H9 (cell line): ENCODE results near the gene LRRFIP1. TPM values are rescaled to one million over a fixed set of nuclear protein-coding genes. Genes with fewer than 3 reads are reported as not detected.

ENCODE experiments used
- DNase-seq: peaks from one replicate; pipeline ENCODE4 v3.0.0-alpha.2; 2017
- H2AFZ ChIP-seq: one replicate; pipeline ENCODE4 v1.6.1; 2013; ENCODE audit warnings: mild to moderate bottlenecking, low read length, control low read depth, moderate library complexity
- H2AK5ac ChIP-seq: 2 replicates; pipeline ENCODE4 v1.6.1; 2013; ENCODE audit warnings: low read length, control low read depth, mixed read lengths; ENCODE audit not compliant: insufficient read length
- H2BK120ac ChIP-seq: one replicate; pipeline ENCODE4 v1.6.1; 2013; ENCODE audit warnings: low read depth, mild to moderate bottlenecking, low read length, control low read depth, inconsistent platforms; ENCODE audit not compliant: poor library complexity, severe bottlenecking
- H2BK12ac ChIP-seq: 2 replicates; pipeline ENCODE4 v1.6.1; 2013; ENCODE audit warnings: low read length, control low read depth, mixed read lengths, low read depth; ENCODE audit not compliant: insufficient read length
- H2BK15ac ChIP-seq: 2 replicates; pipeline ENCODE4 v1.6.1; 2013; ENCODE audit warnings: low read depth, low read length, control low read depth
- H2BK20ac ChIP-seq: one replicate; pipeline ENCODE4 v1.6.1; 2013; ENCODE audit warnings: low read depth, mild to moderate bottlenecking, low read length, control low read depth, inconsistent platforms; ENCODE audit not compliant: poor library complexity, severe bottlenecking
- H2BK5ac ChIP-seq: 2 replicates; pipeline ENCODE4 v1.6.1; 2013; ENCODE audit warnings: low read length, control low read depth, mixed read lengths; ENCODE audit not compliant: insufficient read length
- H3K14ac ChIP-seq: 2 replicates; pipeline ENCODE4 v1.6.1; 2013; ENCODE audit warnings: low read length, control low read depth; ENCODE audit not compliant: insufficient read depth
- H3K18ac ChIP-seq: 2 replicates; pipeline ENCODE4 v1.6.1; 2013; ENCODE audit warnings: low read depth, mild to moderate bottlenecking, mixed read lengths, low read length, control low read depth; ENCODE audit not compliant: insufficient read length
- H3K23ac ChIP-seq: 2 replicates; pipeline ENCODE4 v1.6.1; 2013; ENCODE audit warnings: low read length, control low read depth, mixed read lengths, low read depth; ENCODE audit not compliant: insufficient read length
- H3K23me2 ChIP-seq: 2 replicates; pipeline ENCODE4 v1.6.1; 2013; ENCODE audit warnings: low read depth, mild to moderate bottlenecking, mixed read lengths, low read length, control low read depth; ENCODE audit not compliant: insufficient read length, poor library complexity, severe bottlenecking
- H3K27ac ChIP-seq: 2 replicates; pipeline ENCODE4 v1.5.1; 2013; ENCODE audit warnings: low read length, control low read depth, mixed read lengths, low read depth; ENCODE audit not compliant: insufficient read length
- H3K27me3 ChIP-seq: 2 replicates; pipeline ENCODE4 v1.6.1; 2013; ENCODE audit warnings: low read length, control low read depth, inconsistent platforms; ENCODE audit not compliant: insufficient read depth
- H3K4ac ChIP-seq: 2 replicates; pipeline ENCODE4 v1.6.1; 2013; ENCODE audit warnings: low read depth, mild to moderate bottlenecking, control low read depth, inconsistent platforms, low read length, moderate library complexity
- H3K4me1 ChIP-seq: 2 replicates; pipeline ENCODE4 v1.6.1; 2013; ENCODE audit warnings: low read length, control low read depth, inconsistent platforms; ENCODE audit not compliant: insufficient read depth
- H3K4me2 ChIP-seq: 2 replicates; pipeline ENCODE4 v1.6.1; 2013; ENCODE audit warnings: low read length, control low read depth, mixed read lengths; ENCODE audit not compliant: insufficient read length, insufficient read depth
- H3K56ac ChIP-seq: 2 replicates; pipeline ENCODE4 v1.6.1; 2013; ENCODE audit warnings: low read depth, mild to moderate bottlenecking, mixed read lengths, low read length, control low read depth; ENCODE audit not compliant: insufficient read length
- H3K79me1 ChIP-seq: 2 replicates; pipeline ENCODE4 v1.6.1; 2013; ENCODE audit warnings: low read depth, mild to moderate bottlenecking, moderate library complexity, low read length, control low read depth, inconsistent platforms; ENCODE audit not compliant: insufficient read depth, poor library complexity, severe bottlenecking
- H3K79me2 ChIP-seq: 2 replicates; pipeline ENCODE4 v1.6.1; 2013; ENCODE audit warnings: low read length, control low read depth, inconsistent platforms; ENCODE audit not compliant: insufficient read depth
- H3K9ac ChIP-seq: 2 replicates; pipeline ENCODE4 v1.6.1; 2013; ENCODE audit warnings: low read length, control low read depth, mixed read lengths; ENCODE audit not compliant: insufficient read length; ENCODE audit errors: extremely low read depth
- H3K9me3 ChIP-seq: one replicate; pipeline ENCODE4 v1.6.1; 2013; ENCODE audit warnings: low read depth, low read length, inconsistent platforms; ENCODE audit not compliant: control insufficient read depth
- H3T11ph ChIP-seq: one replicate; pipeline ENCODE4 v1.6.1; 2013; ENCODE audit warnings: mild to moderate bottlenecking, low read length, control low read depth, inconsistent platforms
- H4K20me1 ChIP-seq: one replicate; pipeline ENCODE4 v1.6.1; 2013; ENCODE audit not compliant: control insufficient read depth, insufficient read length, insufficient read depth
- H4K5ac ChIP-seq: 2 replicates; pipeline ENCODE4 v1.6.1; 2013; ENCODE audit warnings: low read depth, mild to moderate bottlenecking, mixed read lengths, low read length, control low read depth; ENCODE audit not compliant: insufficient read length
- H4K8ac ChIP-seq: replicated peaks from 2 replicates; pipeline ENCODE4 v1.6.1; 2013; ENCODE audit warnings: low read length, control low read depth, mixed read lengths, low read depth; ENCODE audit not compliant: insufficient read length
- H4K91ac ChIP-seq: 2 replicates; pipeline ENCODE4 v1.6.1; 2013; ENCODE audit warnings: low read depth, mild to moderate bottlenecking, moderate library complexity, mixed read lengths, low read length, control low read depth; ENCODE audit not compliant: insufficient read length
- H3K27ac Mint-ChIP-seq, 3 experiments: 2 replicates in 2 of 3; 3 replicates in 1 of 3; pipeline ENCODE4 v1.8.0; 2020 to 2021; ENCODE audit warnings: mixed read lengths in 3 of 3, mild to moderate bottlenecking in 1 of 3, moderate library complexity in 1 of 3
- H3K27me3 Mint-ChIP-seq: 2 replicates; pipeline ENCODE4 v1.8.0; 2021; ENCODE audit warnings: low read depth, mild to moderate bottlenecking, moderate library complexity, mixed read lengths
- H3K36me3 Mint-ChIP-seq, 3 experiments: 2 replicates in 2 of 3; 3 replicates in 1 of 3; pipeline ENCODE4 v1.8.0; 2020 to 2021; ENCODE audit warnings: low read depth in 3 of 3, mixed read lengths in 3 of 3; ENCODE audit not compliant: insufficient read depth in 1 of 3
- H3K4me1 Mint-ChIP-seq, 2 experiments: 2 replicates each; pipeline ENCODE4 v1.8.0; 2020; ENCODE audit warnings: mixed read lengths in 2 of 2
- H3K4me3 Mint-ChIP-seq, 2 experiments: 2 replicates in 1 of 2; 3 replicates in 1 of 2; pipeline ENCODE4 v1.8.0; 2020 to 2021; ENCODE audit warnings: mild to moderate bottlenecking in 2 of 2, mixed read lengths in 2 of 2, moderate library complexity in 1 of 2
- H3K9me3 Mint-ChIP-seq, 2 experiments: 2 replicates in 1 of 2; 3 replicates in 1 of 2; pipeline ENCODE4 v1.8.0; 2020; ENCODE audit warnings: mild to moderate bottlenecking in 2 of 2, mixed read lengths in 2 of 2, moderate library complexity in 1 of 2
- CTCF ChIP-seq: fragments of 200-600 bp; sonication (generic); conservative IDR thresholded peaks from 3 replicates; pipeline ENCODE4 v1.8.0; 2021; ENCODE audit warnings: antibody characterized with exemption, mild to moderate bottlenecking
- WGBS: extraction: QIAGEN DNeasy Blood & Tissue Kit; methylation state at CpG from one replicate; pipeline ENCODE4 v1.1.7; 2013; ENCODE audit warnings: missing lambda C conversion rate, low lambda C conversion rate, mixed read lengths; ENCODE audit not compliant: insufficient read length; ENCODE audit errors: extremely low coverage; 5-methylcytosine and 5-hydroxymethylcytosine counted together
- total RNA-seq: library from RNA; stranded (reverse); gene quantifications from 2 replicates; pipeline ENCODE4 v1.2.1, GENCODE V29; 2021

Gene LRRFIP1
- total RNA-seq, 1 experiment from 2014 or later: 38.5 TPM

GRCh38 chr2:237625777-237626176 lies 1.6 kb upstream of the LRRFIP1 start:
- TF ChIP-seq CTCF: no peak
- no peak overlapping the region for H2BK5ac ChIP-seq
- no peak overlapping the region for H4K8ac ChIP-seq
- no peak overlapping the region for H4K5ac ChIP-seq
- H2AFZ ChIP-seq: no peak overlapping the region
- no peaks in the 10 kb centered on the region for H3K79me1 ChIP-seq
- peaks cover 44% of the 10 kb centered on the region for H3K27me3 Mint-ChIP-seq
- H3K4me1 Mint-ChIP-seq: peaks cover 16 to 23% of the 10 kb centered on the region in 2 experiments
- peaks cover 3% of the 10 kb centered on the region; the same call in 1 of the 2 replicates for H3K27me3 ChIP-seq
- no peak overlapping the region; a peak in 1 of 5 replicates for H3K4me3 Mint-ChIP-seq
- H3K18ac ChIP-seq: no peak overlapping the region
- H3K9ac ChIP-seq: no peak overlapping the region
- no peaks in the 10 kb centered on the region; the same call in 1 of the 2 replicates for H3K79me2 ChIP-seq
- H3K56ac ChIP-seq: no peak overlapping the region
- H3K9me3 Mint-ChIP-seq: peaks cover 0 to 3% of the 10 kb centered on the region in 2 experiments; a peak in 1 of 5 replicates
- no peak overlapping the region for H3T11ph ChIP-seq
- H3K9me3 ChIP-seq: no peaks in the 10 kb centered on the region
- no peak overlapping the region for H4K91ac ChIP-seq
- peak; percentile 22 for DNase-seq
- peaks cover 4% of the 10 kb centered on the region; the same call in 1 of the 2 replicates for H3K4me1 ChIP-seq
- H2AK5ac ChIP-seq: no peak overlapping the region
- H3K4me2 ChIP-seq: no peak overlapping the region
- no peak overlapping the region for H3K23ac ChIP-seq
- H3K4ac ChIP-seq: no peak overlapping the region
- no peaks in the 10 kb centered on the region for H4K20me1 ChIP-seq
- H3K23me2 ChIP-seq: peaks cover 3% of the 10 kb centered on the region
- H3K27ac Mint-ChIP-seq: no peak overlapping the region
- no peak overlapping the region for H2BK15ac ChIP-seq
- no peak overlapping the region for H3K14ac ChIP-seq
- H3K27ac ChIP-seq: no peak overlapping the region
- no peak overlapping the region for H2BK20ac ChIP-seq
- no CpG with 5 or more reads among the region's 6 CpGs for WGBS
- H2BK12ac ChIP-seq: no peak overlapping the region
- peaks cover 4 to 5% (median 5%) of the 10 kb centered on the region in 3 experiments for H3K36me3 Mint-ChIP-seq
- H2BK120ac ChIP-seq: no peak overlapping the region
